Hepatocyte (in vitro differentiated cells): ENCODE measurements around the gene NDUFC2.

Experiments
- EZH2phosphoT487 ChIP-seq: fragments of 200-600 bp; sonication (generic); IDR thresholded peaks from one replicate; pipeline ENCODE4 v1.6.1; 2018; ENCODE audit warnings: antibody characterized with exemption, mild to moderate bottlenecking, low read depth, moderate library complexity; ENCODE audit not compliant: unreplicated experiment, severe bottlenecking
- TF ChIP-seq, protein P1 (sequence below): fragments of 200-600 bp; sonication (generic); IDR thresholded peaks from 2 replicates; pipeline ENCODE4 v1.5.1; 2016; ENCODE audit warnings: antibody characterized with exemption, mild to moderate bottlenecking; ENCODE audit not compliant: poor library complexity

DNA sequence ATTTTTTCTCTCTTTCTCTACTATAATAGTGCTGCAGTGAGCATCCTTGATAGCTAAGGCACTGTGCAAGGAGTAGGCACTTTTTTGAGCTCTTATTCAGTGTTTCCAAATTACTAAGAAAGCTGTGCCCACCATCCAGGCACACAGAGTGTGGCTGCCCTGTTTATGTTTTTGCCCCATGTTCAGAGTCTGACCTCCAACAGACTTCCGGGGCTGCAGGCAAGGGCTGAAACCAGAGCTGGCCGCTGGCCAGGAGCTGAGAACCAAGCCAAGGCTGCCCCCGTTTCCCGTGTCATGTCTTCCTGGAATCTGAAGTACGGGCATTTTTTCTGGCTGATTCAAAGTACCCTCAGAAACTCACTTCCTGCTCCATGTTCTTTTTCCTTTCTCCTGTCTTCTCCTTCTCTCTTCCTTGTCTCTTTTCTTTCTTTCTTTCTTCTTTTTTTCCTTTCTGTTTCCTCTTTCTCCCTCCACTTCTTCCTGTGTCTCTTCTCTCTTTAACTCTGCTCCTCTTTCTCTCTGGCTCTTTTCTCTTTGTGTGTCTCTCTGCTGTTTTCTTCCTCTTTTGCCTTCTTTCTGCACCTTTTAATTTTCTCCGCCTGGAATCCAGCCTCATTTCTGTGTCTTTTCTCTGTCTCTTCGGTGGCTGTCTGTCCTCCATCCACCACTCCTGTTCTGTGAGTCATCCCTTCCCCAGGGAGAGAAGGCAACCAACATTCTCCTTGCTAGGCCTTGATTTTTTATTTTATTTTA, 39.6 kb downstream of the NDUFC2 start:
- TF ChIP-seq, protein P1, sequence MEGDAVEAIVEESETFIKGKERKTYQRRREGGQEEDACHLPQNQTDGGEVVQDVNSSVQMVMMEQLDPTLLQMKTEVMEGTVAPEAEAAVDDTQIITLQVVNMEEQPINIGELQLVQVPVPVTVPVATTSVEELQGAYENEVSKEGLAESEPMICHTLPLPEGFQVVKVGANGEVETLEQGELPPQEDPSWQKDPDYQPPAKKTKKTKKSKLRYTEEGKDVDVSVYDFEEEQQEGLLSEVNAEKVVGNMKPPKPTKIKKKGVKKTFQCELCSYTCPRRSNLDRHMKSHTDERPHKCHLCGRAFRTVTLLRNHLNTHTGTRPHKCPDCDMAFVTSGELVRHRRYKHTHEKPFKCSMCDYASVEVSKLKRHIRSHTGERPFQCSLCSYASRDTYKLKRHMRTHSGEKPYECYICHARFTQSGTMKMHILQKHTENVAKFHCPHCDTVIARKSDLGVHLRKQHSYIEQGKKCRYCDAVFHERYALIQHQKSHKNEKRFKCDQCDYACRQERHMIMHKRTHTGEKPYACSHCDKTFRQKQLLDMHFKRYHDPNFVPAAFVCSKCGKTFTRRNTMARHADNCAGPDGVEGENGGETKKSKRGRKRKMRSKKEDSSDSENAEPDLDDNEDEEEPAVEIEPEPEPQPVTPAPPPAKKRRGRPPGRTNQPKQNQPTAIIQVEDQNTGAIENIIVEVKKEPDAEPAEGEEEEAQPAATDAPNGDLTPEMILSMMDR = no peak
- TF ChIP-seq EZH2phosphoT487 = no peak
